Measurements from ENCODE around the gene FAM120AOS. TPM values are rescaled to one million over a fixed set of nuclear protein-coding genes. Genes with fewer than 3 reads are reported as not detected.

The FAM120AOS gene
- polyA plus RNA-seq, 2 of the 4 experiments (the other 2 are of a cell fraction) = 37.1 to 85.3 TPM

DNA sequence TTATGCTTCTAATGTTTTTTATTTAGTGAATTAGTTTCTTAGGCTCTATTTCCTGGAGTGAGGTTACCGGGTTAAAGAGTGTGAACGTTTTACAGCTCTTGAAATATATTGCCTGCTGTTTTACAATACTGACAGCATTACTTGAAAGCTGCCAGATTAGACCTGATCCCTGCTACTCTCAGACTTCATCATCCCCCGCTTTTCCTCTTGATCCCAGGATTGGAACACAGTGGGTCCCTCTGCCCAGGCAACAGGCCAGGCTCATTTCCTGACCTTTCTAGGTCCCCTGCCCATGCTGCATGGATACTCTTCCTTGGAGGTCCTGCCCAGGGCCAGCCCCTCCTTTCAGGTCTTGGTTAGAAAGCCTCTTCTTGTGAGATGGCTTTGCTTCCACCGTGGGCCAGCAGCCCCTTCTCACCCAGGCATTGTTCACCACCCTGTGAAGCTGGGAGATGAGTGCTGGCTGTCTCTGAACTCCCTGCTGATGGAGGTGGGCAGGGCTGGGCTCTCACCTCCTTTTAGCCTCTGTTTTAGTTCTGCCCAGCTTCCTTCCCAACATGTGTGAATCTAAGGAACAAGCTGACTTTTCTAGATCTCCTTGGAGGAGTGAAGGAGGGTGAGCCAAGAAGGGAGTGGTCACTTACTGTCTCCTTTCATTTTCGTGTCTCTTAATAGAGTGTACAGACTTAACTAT, 15.5 kb upstream of the FAM120AOS start:
- no peak for FAIRE-seq
- Histone ChIP-seq H3K4me1 (peaks cover 98% of the 10 kb centered on the region), H3K27ac (peak overlapping the region; percentile 84), H3K4me3 (0 out of 3 replicates have a peak overlapping the region, but pooled peaks have one; percentile 7), H3K9me3 (no peaks in the 10 kb centered on the region), H3K4me2 (peak overlapping the region; percentile 98)
- ATAC-seq = peak in 1 of 2 experiments; percentile 26; a peak in 3 of 6 replicates
- WGBS (ENCODE audit: missing lambda C conversion rate) = 24% methylated on average over 5 of the region's 5 CpGs
- ChIA-PET CTCF (interaction anchor here (1.0 to 1.1 kb wide), 3 partner anchors 15 to 398 kb away, joined by 3 to 4 read pairs (median 3); no protein-coding TSS in a partner anchor), POLR2A (no interaction called here)
- DNase-seq (ENCODE audit: low read depth in 1 of 2, low spot score in 1 of 2) = peak in 1 of 2 experiments; percentile 10
- TF ChIP-seq HES2 (IDR thresholded peaks at IDR 0.05) (no peak), HOXB5 (CRISPR knock-in tag; IDR thresholded peaks at IDR 0.05) (no peak), REST (IDR thresholded peaks at IDR 0.05) (no peak), ZNF302 (CRISPR knock-in tag; IDR thresholded peaks at IDR 0.05) (no peak), CTCF (IDR thresholded peaks at IDR 0.05) (no peak), NFE2L2 (conservative IDR thresholded peaks at IDR 0.05; ENCODE audit: low read length) (no peak), ZC3H11A (IDR thresholded peaks at IDR 0.05) (no peak), POLR2A (IDR thresholded peaks at IDR 0.05; ENCODE audit: low read length) (no peak), KDM5A (IDR thresholded peaks at IDR 0.05) (no peak), EHMT2 (IDR thresholded peaks at IDR 0.05; ENCODE audit: low read depth) (no peak), HEYL (CRISPR knock-in tag; IDR thresholded peaks at IDR 0.05) (no peak), JUNB (IDR thresholded peaks at IDR 0.05) (no peak), BCL3 (IDR thresholded peaks at IDR 0.05) (no peak), MAFK (IDR thresholded peaks at IDR 0.05; ENCODE audit: partially characterized antibody) (no peak), CBX2 (IDR thresholded peaks at IDR 0.05; ENCODE audit: borderline replicate concordance, low read depth) (no peak), NPAS2 (CRISPR knock-in tag; IDR thresholded peaks at IDR 0.05; ENCODE audit: borderline replicate concordance) (no peak)
- TF ChIP-seq, protein P1, sequence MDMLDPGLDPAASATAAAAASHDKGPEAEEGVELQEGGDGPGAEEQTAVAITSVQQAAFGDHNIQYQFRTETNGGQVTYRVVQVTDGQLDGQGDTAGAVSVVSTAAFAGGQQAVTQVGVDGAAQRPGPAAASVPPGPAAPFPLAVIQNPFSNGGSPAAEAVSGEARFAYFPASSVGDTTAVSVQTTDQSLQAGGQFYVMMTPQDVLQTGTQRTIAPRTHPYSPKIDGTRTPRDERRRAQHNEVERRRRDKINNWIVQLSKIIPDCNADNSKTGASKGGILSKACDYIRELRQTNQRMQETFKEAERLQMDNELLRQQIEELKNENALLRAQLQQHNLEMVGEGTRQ (IDR thresholded peaks at IDR 0.05) = no peak

DNA sequence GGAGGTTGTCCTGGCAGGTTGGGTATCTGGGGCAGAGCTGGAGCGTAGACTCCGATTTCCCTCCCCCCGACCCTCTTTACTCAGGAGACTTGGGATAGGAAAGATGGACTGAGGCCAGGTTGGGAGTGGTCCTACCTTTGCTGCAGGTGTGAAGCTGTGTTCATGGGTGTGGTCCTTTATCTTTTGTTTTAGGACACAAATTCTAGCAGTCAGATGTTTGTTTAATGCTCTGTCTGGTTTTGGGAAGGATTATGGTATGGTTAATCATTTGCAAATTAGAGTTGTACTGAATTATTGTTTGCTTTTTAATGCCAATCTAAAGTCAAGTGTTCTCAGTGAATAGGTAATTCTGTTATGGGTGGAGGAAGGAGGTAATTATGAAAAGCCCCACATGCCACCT, 14.1 kb upstream of the FAM120AOS start:
- WGBS (ENCODE audit: missing lambda C conversion rate) = 4% methylated on average over 3 of the region's 3 CpGs
- Histone ChIP-seq H3K9me3 (no peaks in the 10 kb centered on the region), H3K27ac (peak overlapping the region; percentile 84), H3K4me2 (peak overlapping the region; percentile 98), H3K4me3 (peak overlapping the region; percentile 32; the same call in 2 of the 3 replicates), H3K4me1 (peaks cover 91% of the 10 kb centered on the region)
- no peak for FAIRE-seq
- CTCF ChIA-PET = interaction anchor here (0.8 to 1.2 kb wide), 2 partner anchors 47 to 1316 kb away, joined by 3 to 4 read pairs; no protein-coding TSS in a partner anchor
- no peak for DNase-seq (ENCODE audit: low read depth in 1 of 2, low spot score in 1 of 2)
- peak in 1 of 2 experiments; percentile 22; a peak in 2 of 6 replicates for ATAC-seq
- POLR2A ChIA-PET = no interaction called here
- no peak for TF ChIP-seq ESRRA (IDR thresholded peaks at IDR 0.05; ENCODE audit: borderline replicate concordance, low read length)
- TF ChIP-seq REST (IDR thresholded peaks at IDR 0.05) = no peak
- TF ChIP-seq KDM1A (IDR thresholded peaks at IDR 0.05; ENCODE audit: low read depth) = no peak
- TF ChIP-seq, protein P1 (IDR thresholded peaks at IDR 0.05) = no peak
- no peak for TF ChIP-seq FOSL2 (IDR thresholded peaks at IDR 0.05)
- TF ChIP-seq FOSL2 (CRISPR knock-in tag; IDR thresholded peaks at IDR 0.05) = no peak
- TF ChIP-seq MAFK (IDR thresholded peaks at IDR 0.05; ENCODE audit: partially characterized antibody) = no peak
- no peak for TF ChIP-seq CBX2 (IDR thresholded peaks at IDR 0.05; ENCODE audit: borderline replicate concordance, low read depth)
- TF ChIP-seq JUNB (IDR thresholded peaks at IDR 0.05) = no peak
- no peak for TF ChIP-seq ZFP36 (IDR thresholded peaks at IDR 0.05; ENCODE audit: borderline replicate concordance, partially characterized antibody)
- TF ChIP-seq EHMT2 (IDR thresholded peaks at IDR 0.05; ENCODE audit: low read depth) = no peak
- TF ChIP-seq MYC (IDR thresholded peaks at IDR 0.05; ENCODE audit: borderline replicate concordance, low read length) = no peak
